ENCODE results near the gene MARCHF10.

DNA sequence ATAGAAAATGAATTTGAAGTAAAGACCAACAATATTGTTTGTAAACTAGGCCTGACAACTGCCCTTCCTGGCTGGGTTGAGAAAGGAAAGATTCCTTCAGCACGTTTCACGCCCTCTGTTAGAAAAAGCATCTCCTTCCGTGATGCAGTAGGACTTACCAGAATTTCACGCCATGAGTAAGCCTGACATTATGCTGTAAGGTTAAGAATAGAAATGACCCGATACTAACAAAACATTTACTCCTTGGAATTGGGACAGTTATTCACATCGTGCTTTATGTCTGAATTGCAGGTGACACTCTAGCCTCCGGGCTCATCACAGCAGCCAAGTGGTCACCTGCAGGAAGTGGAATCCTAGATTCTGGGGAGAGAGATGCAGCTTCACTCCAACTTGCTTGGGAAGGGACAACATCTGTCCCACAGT lies 17.5 kb downstream of the MARCHF10 start:
- TF ChIP-seq ZNF549 (CRISPR knock-in tag; IDR thresholded peaks at IDR 0.05) (no peak), GABPA (IDR thresholded peaks at IDR 0.05; ENCODE audit: low read depth, low read length) (no peak), GABPA (CRISPR knock-in tag; IDR thresholded peaks at IDR 0.05; ENCODE audit: low read depth) (no peak), ARNTL (CRISPR knock-in tag; IDR thresholded peaks at IDR 0.05) (no peak), YEATS4 (CRISPR knock-in tag; IDR thresholded peaks at IDR 0.05; ENCODE audit: borderline replicate concordance) (no peak), MYC (CRISPR knock-in tag; IDR thresholded peaks at IDR 0.05; ENCODE audit: borderline replicate concordance) (no peak), HCFC1 (IDR thresholded peaks at IDR 0.05; ENCODE audit: low read depth, low read length) (no peak), ZBTB33 (CRISPR knock-in tag; IDR thresholded peaks at IDR 0.05) (no peak), KLF13 (CRISPR knock-in tag; IDR thresholded peaks at IDR 0.05) (no peak), SIX4 (CRISPR knock-in tag; IDR thresholded peaks at IDR 0.05) (no peak), PHB2 (IDR thresholded peaks at IDR 0.05; ENCODE audit: partially characterized antibody) (no peak), CREB1 (IDR thresholded peaks at IDR 0.05) (no peak), CREB1 (CRISPR knock-in tag; IDR thresholded peaks at IDR 0.05) (no peak)
- TF ChIP-seq, protein P1, sequence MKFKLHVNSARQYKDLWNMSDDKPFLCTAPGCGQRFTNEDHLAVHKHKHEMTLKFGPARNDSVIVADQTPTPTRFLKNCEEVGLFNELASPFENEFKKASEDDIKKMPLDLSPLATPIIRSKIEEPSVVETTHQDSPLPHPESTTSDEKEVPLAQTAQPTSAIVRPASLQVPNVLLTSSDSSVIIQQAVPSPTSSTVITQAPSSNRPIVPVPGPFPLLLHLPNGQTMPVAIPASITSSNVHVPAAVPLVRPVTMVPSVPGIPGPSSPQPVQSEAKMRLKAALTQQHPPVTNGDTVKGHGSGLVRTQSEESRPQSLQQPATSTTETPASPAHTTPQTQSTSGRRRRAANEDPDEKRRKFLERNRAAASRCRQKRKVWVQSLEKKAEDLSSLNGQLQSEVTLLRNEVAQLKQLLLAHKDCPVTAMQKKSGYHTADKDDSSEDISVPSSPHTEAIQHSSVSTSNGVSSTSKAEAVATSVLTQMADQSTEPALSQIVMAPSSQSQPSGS (CRISPR knock-in tag; IDR thresholded peaks at IDR 0.05) = no peak
- TF ChIP-seq, protein P2, sequence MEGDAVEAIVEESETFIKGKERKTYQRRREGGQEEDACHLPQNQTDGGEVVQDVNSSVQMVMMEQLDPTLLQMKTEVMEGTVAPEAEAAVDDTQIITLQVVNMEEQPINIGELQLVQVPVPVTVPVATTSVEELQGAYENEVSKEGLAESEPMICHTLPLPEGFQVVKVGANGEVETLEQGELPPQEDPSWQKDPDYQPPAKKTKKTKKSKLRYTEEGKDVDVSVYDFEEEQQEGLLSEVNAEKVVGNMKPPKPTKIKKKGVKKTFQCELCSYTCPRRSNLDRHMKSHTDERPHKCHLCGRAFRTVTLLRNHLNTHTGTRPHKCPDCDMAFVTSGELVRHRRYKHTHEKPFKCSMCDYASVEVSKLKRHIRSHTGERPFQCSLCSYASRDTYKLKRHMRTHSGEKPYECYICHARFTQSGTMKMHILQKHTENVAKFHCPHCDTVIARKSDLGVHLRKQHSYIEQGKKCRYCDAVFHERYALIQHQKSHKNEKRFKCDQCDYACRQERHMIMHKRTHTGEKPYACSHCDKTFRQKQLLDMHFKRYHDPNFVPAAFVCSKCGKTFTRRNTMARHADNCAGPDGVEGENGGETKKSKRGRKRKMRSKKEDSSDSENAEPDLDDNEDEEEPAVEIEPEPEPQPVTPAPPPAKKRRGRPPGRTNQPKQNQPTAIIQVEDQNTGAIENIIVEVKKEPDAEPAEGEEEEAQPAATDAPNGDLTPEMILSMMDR (CRISPR knock-in tag; IDR thresholded peaks at IDR 0.05) = no peak
- TF ChIP-seq, protein P3, sequence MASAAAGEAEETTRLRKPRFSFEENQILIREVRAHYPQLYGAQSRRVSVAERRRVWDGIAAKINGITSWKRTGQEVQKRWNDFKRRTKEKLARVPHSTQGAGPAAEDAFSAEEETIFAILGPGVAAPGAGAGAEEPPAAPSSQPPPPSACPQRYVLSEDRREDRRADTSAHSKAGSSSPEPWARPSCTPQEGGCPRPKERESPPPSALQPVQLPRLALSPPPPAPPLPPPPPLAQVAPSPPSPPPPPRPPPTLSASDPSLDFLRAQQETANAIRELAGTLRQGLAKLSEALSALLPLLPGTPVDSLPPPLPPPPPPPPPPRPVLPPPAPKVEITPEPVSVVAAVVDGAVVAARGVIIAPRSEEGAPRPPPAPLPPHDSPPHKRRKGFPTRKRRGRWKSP (CRISPR knock-in tag; IDR thresholded peaks at IDR 0.05) = no peak
